Peyer's patch (tissue), 4 donors: ENCODE results near the gene RBL1. TPM values are rescaled to one million over a fixed set of nuclear protein-coding genes. Genes with fewer than 3 reads are reported as not detected.
"Not testable (repeated sequence)": the region's sequence is repeated elsewhere in the genome, so short reads cannot be mapped to it uniquely, and the experiment has no call there.

Experiments used
- DNase-seq, 3 donors: peaks; one replicate each; pipeline ENCODE4 v3.0.0-alpha.2; 2017 to 2019
- H3K27ac ChIP-seq, 4 donors: fragments of 200-600 bp; sonication (generic); one replicate each; pipeline ENCODE4 v1.5.1; 2016 to 2019
- H3K27me3 ChIP-seq, 2 donors: fragments of 200-600 bp; sonication (generic); one replicate each; pipeline ENCODE4 v1.5.1; 2019
- H3K36me3 ChIP-seq, 3 donors: fragments of 200-600 bp; sonication (generic); one replicate each; pipeline ENCODE4 v1.5.1; 2016 to 2019
- H3K4me1 ChIP-seq, 4 donors: fragments of 200-600 bp; sonication (generic); one replicate each; pipeline ENCODE4 v1.5.1; 2016 to 2019
- H3K4me3 ChIP-seq, 4 donors: fragments of 200-600 bp; sonication (generic); 1 replicate in 3 of 4; 2 replicates in 1 of 4; pipeline ENCODE4 v1.5.1; 2016 to 2019; ENCODE audit warnings: mild to moderate bottlenecking in 1 of 4
- H3K9me3 ChIP-seq, 4 donors: fragments of 200-600 bp; sonication (generic); one replicate each; pipeline ENCODE4 v1.5.1; 2016 to 2019; ENCODE audit warnings: mild to moderate bottlenecking in 1 of 4
- POLR2A ChIP-seq, 2 donors: fragments of 450-650 bp; IDR thresholded peaks; one replicate each; pipeline ENCODE4 v1.5.1; 2017; ENCODE audit warnings: antibody characterized with exemption in 2 of 2, mild to moderate bottlenecking in 2 of 2, moderate library complexity in 2 of 2
- total RNA-seq, 4 donors: library from RNA; depleted of rRNA; stranded (reverse); fragments of >200 nt; gene quantifications; one replicate each; pipeline ENCODE4 v1.1.0, GENCODE V29; 2016
- TF ChIP-seq, protein P1 (sequence below), 6 experiments: fragments of 450-650 bp in 4 of 6; fragments of 200-600 bp in 2 of 6; sonication (generic) in 1 of 6; IDR thresholded peaks; one replicate each; pipeline ENCODE4 v1.5.1; 2017 to 2019; ENCODE audit warnings: antibody characterized with exemption in 6 of 6, mild to moderate bottlenecking in 3 of 6, moderate library complexity in 1 of 6

RBL1 gene
- total RNA-seq, 4 donors from 2014 or later: 5.8 to 33.8 (median 5.9) TPM

DNA sequence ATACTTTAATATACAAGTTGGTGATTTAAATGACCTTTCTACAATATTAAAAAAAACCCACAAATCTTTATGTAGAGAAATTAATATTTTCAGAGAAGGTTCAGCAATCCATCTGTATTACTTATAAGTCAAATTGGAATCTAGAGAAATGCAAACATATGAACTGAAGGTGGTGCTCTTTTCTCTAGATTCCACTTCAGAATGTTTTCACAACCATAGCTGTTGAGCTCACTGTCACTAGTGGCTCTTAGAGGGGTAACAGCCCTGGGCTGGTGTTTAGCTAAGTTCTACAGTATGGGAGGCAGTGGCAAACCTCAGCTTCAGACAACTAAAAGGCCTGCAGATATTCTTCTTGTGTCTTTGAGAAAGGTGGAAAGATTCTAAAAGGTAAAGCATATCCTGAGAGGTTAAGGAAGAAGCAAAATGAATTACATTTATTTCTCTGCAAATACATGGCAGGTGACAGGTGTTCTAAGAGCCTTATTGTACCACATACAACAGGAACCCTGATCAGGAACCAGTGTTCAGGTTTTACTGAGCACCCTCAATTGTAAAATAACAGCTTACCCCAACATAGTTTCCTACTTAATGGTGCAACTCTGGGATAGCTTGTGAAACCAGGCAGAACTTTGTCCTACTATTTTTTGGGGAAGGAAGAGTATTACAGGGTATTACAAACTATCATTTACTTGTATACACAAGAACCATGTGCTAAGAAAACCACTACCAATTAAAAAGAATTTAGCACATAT, 87.7 kb downstream of the RBL1 start:
- Histone ChIP-seq H3K27me3 (no peaks in the 10 kb centered on the region), H3K36me3 (no peaks in the 10 kb centered on the region), H3K27ac (peak overlapping the region in 1 of 4 donors; percentile 27), H3K4me3 (no peak overlapping the region), H3K4me1 (peaks cover 0 to 3% (median 0%) of the 10 kb centered on the region in 4 donors), H3K9me3 (no peaks in the 10 kb centered on the region)
- TF ChIP-seq POLR2A (IDR thresholded peaks at IDR 0.05): no peak
- TF ChIP-seq, protein P1, sequence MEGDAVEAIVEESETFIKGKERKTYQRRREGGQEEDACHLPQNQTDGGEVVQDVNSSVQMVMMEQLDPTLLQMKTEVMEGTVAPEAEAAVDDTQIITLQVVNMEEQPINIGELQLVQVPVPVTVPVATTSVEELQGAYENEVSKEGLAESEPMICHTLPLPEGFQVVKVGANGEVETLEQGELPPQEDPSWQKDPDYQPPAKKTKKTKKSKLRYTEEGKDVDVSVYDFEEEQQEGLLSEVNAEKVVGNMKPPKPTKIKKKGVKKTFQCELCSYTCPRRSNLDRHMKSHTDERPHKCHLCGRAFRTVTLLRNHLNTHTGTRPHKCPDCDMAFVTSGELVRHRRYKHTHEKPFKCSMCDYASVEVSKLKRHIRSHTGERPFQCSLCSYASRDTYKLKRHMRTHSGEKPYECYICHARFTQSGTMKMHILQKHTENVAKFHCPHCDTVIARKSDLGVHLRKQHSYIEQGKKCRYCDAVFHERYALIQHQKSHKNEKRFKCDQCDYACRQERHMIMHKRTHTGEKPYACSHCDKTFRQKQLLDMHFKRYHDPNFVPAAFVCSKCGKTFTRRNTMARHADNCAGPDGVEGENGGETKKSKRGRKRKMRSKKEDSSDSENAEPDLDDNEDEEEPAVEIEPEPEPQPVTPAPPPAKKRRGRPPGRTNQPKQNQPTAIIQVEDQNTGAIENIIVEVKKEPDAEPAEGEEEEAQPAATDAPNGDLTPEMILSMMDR (IDR thresholded peaks at IDR 0.05): peak in 4 of 6 experiments; percentile 26 to 50 (median 34)
- DNase-seq: no peak

DNA sequence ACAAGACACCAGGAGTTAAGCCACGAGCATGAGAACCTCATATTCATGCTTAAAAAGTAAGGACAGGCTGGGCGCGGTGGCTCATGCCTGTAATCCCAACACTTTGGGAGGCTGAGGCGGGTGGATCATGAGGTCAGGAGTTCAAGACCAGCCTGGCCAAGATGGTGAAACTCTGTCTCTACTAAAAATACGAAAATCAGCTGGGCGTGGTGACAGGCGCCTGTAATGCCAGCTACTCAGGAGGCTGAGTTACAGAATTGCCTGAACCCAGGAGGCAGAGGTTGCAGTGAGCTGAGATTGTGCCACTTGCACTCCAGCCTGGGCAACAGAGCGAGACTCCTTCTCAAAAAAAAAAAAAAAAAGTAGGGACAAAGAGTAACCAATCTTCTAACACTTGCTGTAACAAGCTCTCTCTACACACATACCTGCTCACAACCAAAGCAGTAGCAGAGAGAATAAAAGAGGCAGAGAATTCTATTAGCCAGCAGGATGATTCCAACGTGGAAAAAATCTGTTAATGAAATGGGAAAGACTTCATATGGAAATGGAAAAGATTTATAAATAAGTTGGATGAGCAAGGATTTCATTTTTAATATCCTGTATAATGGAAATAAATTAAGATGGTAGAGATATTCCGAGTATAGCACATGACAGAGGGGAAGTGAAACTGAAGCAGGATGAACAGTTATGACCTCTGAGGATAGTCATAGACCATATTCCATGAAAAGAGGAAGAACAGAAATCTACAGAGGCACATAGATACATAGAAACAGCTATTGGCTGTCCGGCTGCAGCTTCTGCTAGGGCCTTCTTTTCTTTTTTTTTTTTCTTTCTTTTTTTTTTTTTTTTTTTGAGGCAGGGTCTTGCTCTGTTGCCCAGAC, 90.5 kb downstream of the RBL1 start:
- H3K27ac ChIP-seq: peak overlapping the region in 2 of 4 donors; percentile 17 to 65
- not testable (repeated sequence) for H3K9me3 ChIP-seq, DNase-seq, H3K27me3 ChIP-seq, H3K36me3 ChIP-seq, H3K4me3 ChIP-seq, H3K4me1 ChIP-seq

DNA sequence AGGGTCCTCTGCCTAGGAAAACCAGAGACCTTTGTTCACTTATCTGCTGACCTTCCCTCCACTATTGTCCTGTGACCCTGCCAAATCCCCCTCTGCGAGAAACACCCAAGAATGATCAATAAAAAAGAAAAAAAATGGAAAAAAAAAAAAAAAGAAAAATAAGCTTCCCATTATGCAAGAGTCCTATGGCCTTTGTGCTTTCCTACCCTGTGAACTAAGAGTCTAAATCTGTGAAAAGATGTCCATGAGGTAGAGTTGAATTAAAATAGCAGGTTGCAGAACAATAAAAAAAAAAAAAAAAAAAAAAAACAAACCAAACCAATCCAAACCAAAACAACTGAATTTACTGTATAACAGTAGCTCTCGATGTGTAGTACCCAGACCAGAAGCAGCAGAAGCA, 94.2 kb downstream of the RBL1 start:
- not testable (repeated sequence) for H3K9me3 ChIP-seq, DNase-seq, H3K4me3 ChIP-seq, H3K36me3 ChIP-seq, H3K27me3 ChIP-seq, H3K4me1 ChIP-seq, H3K27ac ChIP-seq

DNA sequence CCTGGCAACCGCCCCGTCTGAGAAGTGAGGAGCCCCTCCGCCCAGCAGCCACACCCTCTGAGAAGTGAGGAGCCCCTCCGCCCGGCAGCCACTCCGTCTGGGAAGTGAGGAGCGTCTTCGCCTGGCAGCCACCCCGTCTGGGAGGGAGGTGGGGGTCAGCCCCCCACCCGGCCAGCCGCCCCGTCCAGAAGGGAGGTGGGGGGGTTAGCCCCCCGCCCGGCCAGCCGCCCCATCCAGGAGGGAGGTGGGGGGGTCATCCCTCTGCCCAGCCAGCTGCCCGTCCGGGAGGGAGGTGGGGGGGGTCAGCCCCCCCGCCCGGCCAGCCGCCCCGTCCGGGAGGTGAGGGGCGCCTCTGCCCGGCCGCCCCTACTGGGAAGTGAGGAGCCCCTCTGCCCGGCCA, 95.6 kb downstream of the RBL1 start:
- H3K4me1 ChIP-seq, H3K27me3 ChIP-seq, H3K9me3 ChIP-seq, H3K36me3 ChIP-seq, H3K4me3 ChIP-seq, H3K27ac ChIP-seq, DNase-seq: not testable (repeated sequence)

DNA sequence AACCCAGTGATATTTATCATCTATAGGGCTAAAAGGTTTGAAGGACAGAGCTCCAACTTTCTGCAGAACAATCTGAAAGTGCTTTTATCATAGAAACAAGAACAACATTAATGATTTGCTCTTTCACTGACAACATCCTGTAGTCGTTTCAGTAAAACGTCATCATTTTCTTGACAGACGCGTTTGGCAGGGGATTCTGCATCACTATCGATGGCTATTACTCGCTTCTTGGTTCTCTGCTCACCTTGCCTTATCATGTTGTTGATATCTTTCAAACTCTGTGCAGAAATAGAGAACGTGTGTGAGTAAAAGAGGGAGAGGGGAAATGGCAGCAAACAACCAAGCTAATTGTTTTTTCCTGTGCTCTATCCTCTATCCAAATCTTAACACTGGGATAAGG, 97.1 kb downstream of the RBL1 start:
- peaks cover 0 to 7% (median 0%) of the 10 kb centered on the region in 3 donors for H3K36me3 ChIP-seq
- TF ChIP-seq, protein P1 (IDR thresholded peaks at IDR 0.05): no peak
- TF ChIP-seq POLR2A (IDR thresholded peaks at IDR 0.05): no peak

DNA sequence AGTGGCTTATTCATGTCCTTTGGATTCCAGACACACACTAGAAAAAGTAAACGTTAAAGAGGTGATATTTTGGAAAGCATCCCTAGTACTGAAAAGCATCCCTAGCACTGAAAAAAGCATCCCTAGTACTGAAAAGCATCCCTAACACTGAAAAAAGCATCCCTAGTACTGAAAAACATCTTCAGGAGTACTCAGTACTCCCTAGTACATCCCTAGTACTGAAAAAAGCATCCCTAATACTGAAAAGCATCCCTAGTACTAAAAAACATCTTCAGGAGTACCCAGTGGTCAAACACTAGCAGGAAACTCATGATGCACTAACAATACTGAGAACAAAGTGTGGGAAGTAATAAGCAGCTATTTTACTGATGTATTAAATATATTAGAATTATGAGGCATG, 98.7 kb downstream of the RBL1 start:
- DNase-seq: no peak
- no peaks in the 10 kb centered on the region for H3K9me3 ChIP-seq
- no peaks in the 10 kb centered on the region for H3K4me1 ChIP-seq
- H3K27ac ChIP-seq: no peak overlapping the region
- H3K36me3 ChIP-seq: peaks cover 0 to 7% (median 0%) of the 10 kb centered on the region in 3 donors
- TF ChIP-seq, protein P1 (IDR thresholded peaks at IDR 0.05): no peak
- no peak for TF ChIP-seq POLR2A (IDR thresholded peaks at IDR 0.05)
- H3K27me3 ChIP-seq: no peaks in the 10 kb centered on the region
- H3K4me3 ChIP-seq: no peak overlapping the region

More for the DNA sequence above, 97.1 kb downstream of the RBL1 start:
- Histone ChIP-seq H3K4me3 (no peak overlapping the region), H3K27me3 (no peaks in the 10 kb centered on the region), H3K4me1 (no peaks in the 10 kb centered on the region), H3K9me3 (no peaks in the 10 kb centered on the region), H3K27ac (no peak overlapping the region)
- DNase-seq: no peak

DNA sequence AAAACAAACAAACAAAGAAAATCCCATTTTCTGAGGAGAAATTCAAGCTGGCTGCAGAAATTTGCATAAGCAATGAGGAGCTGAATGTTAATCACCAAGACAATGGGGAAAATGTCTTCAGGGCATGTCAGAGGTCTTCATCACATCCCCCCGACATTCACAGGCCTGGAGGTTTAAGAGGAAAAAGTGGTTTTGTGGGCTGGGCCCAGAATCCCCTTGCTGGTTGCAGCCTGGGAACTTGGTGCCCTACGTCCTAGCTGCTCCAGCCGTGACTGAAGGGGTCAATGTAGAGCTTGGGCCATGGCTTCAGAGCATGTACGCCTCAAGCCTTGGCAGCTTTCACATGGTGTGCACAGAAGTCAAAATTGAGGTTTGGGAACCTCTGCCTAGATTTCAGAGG, 101.6 kb downstream of the RBL1 start:
- not testable (repeated sequence) for H3K36me3 ChIP-seq, H3K27me3 ChIP-seq, H3K4me3 ChIP-seq, H3K4me1 ChIP-seq, H3K9me3 ChIP-seq, DNase-seq, H3K27ac ChIP-seq
